K562 (cell line): ENCODE results near the gene TCIRG1. TPM values are rescaled to one million over a fixed set of nuclear protein-coding genes. Genes with fewer than 3 reads are reported as not detected.

Experiments
- FOXA1 ChIP-seq: fragments of 450-650 bp; IDR thresholded peaks from 2 replicates; pipeline ENCODE4 v1.6.1; 2016; ENCODE audit warnings: mild to moderate bottlenecking, borderline replicate concordance
- FOXP1 ChIP-seq: sonication (generic); formaldehyde crosslinking; IDR thresholded peaks from 2 replicates; pipeline ENCODE4 v1.8.0; 2022; ENCODE audit warnings: mild to moderate bottlenecking, missing genetic modification reagents
- ID3 ChIP-seq, 2 experiments: fragments of 250-450 bp in 1 of 2; fragments of 450-650 bp in 1 of 2; sonication (Bioruptor Pico) in 1 of 2; IDR thresholded peaks; 2 replicates each; pipeline versions ENCODE4 v1.6.1 to v1.8.0; 2016 to 2021; ENCODE audit warnings: mild to moderate bottlenecking in 2 of 2, moderate library complexity in 2 of 2, missing compliant biosample characterization in 1 of 2, missing genetic modification characterization in 1 of 2
- MGA ChIP-seq: fragments of 450-650 bp; IDR thresholded peaks from 2 replicates; pipeline ENCODE4 v1.6.1; 2016; ENCODE audit warnings: mild to moderate bottlenecking, moderate library complexity
- MTA1 ChIP-seq: fragments of 450-650 bp; IDR thresholded peaks from 2 replicates; pipeline ENCODE4 v1.6.1; 2017; ENCODE audit warnings: borderline replicate concordance
- OTX1 ChIP-seq: fragments of 450-650 bp; formaldehyde crosslinking; IDR thresholded peaks from 2 replicates; pipeline ENCODE4 v1.4.0; 2022; ENCODE audit warnings: mild to moderate bottlenecking
- POLR2A ChIP-seq: fragments of 450-650 bp; conservative IDR thresholded peaks from 2 replicates; pipeline ENCODE4 v1.6.1; 2016
- RBM15 ChIP-seq: fragments of 200-400 bp; formaldehyde crosslinking; IDR thresholded peaks from 2 replicates; pipeline ENCODE4 v1.6.1; 2018; ENCODE audit warnings: mild to moderate bottlenecking, low read length, moderate library complexity; ENCODE audit not compliant: insufficient read depth
- SAP30 ChIP-seq: fragments of 200-600 bp; sonication (generic); IDR thresholded peaks from 2 replicates; pipeline ENCODE4 v1.6.1; 2012; ENCODE audit warnings: borderline replicate concordance, low read depth, mild to moderate bottlenecking, moderate library complexity, low read length, control low read depth, inconsistent platforms; ENCODE audit not compliant: insufficient read depth, poor library complexity, severe bottlenecking
- SMARCA4 ChIP-seq: fragments of 450-650 bp; IDR thresholded peaks from 2 replicates; pipeline ENCODE4 v1.6.1; 2016
- SMARCB1 ChIP-seq: IDR thresholded peaks from 2 replicates; pipeline ENCODE4 v1.6.1; 2011; ENCODE audit warnings: improper control_type of control experiment, low read depth; ENCODE audit not compliant: insufficient read length
- TCF7 ChIP-seq: sonication (generic); IDR thresholded peaks from 2 replicates; pipeline ENCODE4 v1.6.1; 2016; ENCODE audit warnings: antibody characterized with exemption, borderline replicate concordance
- TEAD4 ChIP-seq, 2 experiments: sonication (generic) in 1 of 2; formaldehyde crosslinking in 1 of 2; IDR thresholded peaks; 2 replicates each; pipeline versions ENCODE4 v1.6.1 to v1.8.0; 2012 to 2022; ENCODE audit warnings: borderline replicate concordance in 1 of 2, inconsistent platforms in 1 of 2, low read length in 1 of 2, mild to moderate bottlenecking in 1 of 2, missing genetic modification reagents in 1 of 2
- WHSC1 ChIP-seq: IDR thresholded peaks from one replicate; pipeline ENCODE4 v1.6.1; 2012; ENCODE audit warnings: low read length, control low read depth, inconsistent platforms
- ZBTB17 ChIP-seq: fragments of 450-650 bp; formaldehyde crosslinking; IDR thresholded peaks from 2 replicates; pipeline ENCODE4 v1.4.0; 2020; ENCODE audit warnings: mild to moderate bottlenecking
- ZNF24 ChIP-seq: fragments of 450-650 bp; IDR thresholded peaks from 2 replicates; pipeline ENCODE4 v1.6.1; 2016
- polyA plus RNA-seq, 8 experiments: library from polyadenylated mRNA; depleted of rRNA in 4 of 8; stranded (reverse) in 5 of 8; unstranded in 3 of 8; fragments of >200 nt; fragmentation: Nextera tagmentation in 2 of 8; fragmentation: Illumina TruSeq in 1 of 8; extraction: Ambion mirVana in 2 of 8; extraction: Trizol in 1 of 8; gene quantifications; 2 replicates each; pipeline versions ENCODE4 v1.2.1 to v1.2.3, GENCODE V29; 2011 to 2014; ENCODE audit warnings: inconsistent platforms in 1 of 8, missing spikeins in 1 of 8
- total RNA-seq, 7 experiments: library from RNA; depleted of rRNA in 6 of 7; stranded (reverse); fragments of >200 nt in 6 of 7; fragmentation: Illumina TruSeq in 2 of 7; extraction: Trizol in 2 of 7; gene quantifications; 2 replicates each; pipeline versions ENCODE4 v1.2.1 to v1.2.3, GENCODE V29; 2011 to 2021; ENCODE audit warnings: low replicate concordance in 1 of 7

TCIRG1 gene
- total and polyA plus RNA-seq, 9 of the 15 experiments (the other 6 are each of a cell fraction or from before 2014, with no cell fraction given) = 0.49 to 143 (median 24.4) TPM

- TF ChIP-seq MGA (peak; percentile 92), FOXA1 (no peak), SMARCA4 (no peak), POLR2A (no peak), WHSC1 (no peak), SMARCB1 (no peak), SAP30 (no peak), RBM15 (no peak), ZBTB17 (0 out of 2 replicates have a peak, but pooled peaks have one; percentile 50), TEAD4 (IDR thresholded peaks at IDR 0.05; ENCODE audit: low read length) (no peak), TEAD4 (CRISPR knock-in tag; IDR thresholded peaks at IDR 0.05; ENCODE audit: borderline replicate concordance) (no peak), TCF7 (no peak), ID3 (CRISPR knock-in tag; IDR thresholded peaks at IDR 0.05) (no peak), ID3 (tag; IDR thresholded peaks at IDR 0.05) (no peak), MTA1 (no peak), FOXP1 (no peak), ZNF24 (no peak), OTX1 (no peak)
Observed at GRCh38 chr11:68010090-68011041, 28.5 kb upstream of the TCIRG1 start, which contains the start of gene ALDH3B1 (continued).
